Choroid plexus epithelial cell (primary cell): Measurements from ENCODE around the gene FAM170B.

Experiments used
- DNase-seq: peaks from one replicate; pipeline ENCODE4 v3.0.0-alpha.2; 2010; ENCODE audit warnings: low read depth
- H3K4me3 ChIP-seq: 2 replicates; pipeline ENCODE4 v1.5.1; 2011; ENCODE audit warnings: low read depth, mild to moderate bottlenecking, control low read depth, low read length, moderate library complexity
- CTCF ChIP-seq: conservative IDR thresholded peaks from 2 replicates; pipeline ENCODE4 v1.5.1; 2011; ENCODE audit warnings: low read depth, mild to moderate bottlenecking, control low read depth, inconsistent platforms, low read length, moderate library complexity

The FAM170B gene

DNA sequence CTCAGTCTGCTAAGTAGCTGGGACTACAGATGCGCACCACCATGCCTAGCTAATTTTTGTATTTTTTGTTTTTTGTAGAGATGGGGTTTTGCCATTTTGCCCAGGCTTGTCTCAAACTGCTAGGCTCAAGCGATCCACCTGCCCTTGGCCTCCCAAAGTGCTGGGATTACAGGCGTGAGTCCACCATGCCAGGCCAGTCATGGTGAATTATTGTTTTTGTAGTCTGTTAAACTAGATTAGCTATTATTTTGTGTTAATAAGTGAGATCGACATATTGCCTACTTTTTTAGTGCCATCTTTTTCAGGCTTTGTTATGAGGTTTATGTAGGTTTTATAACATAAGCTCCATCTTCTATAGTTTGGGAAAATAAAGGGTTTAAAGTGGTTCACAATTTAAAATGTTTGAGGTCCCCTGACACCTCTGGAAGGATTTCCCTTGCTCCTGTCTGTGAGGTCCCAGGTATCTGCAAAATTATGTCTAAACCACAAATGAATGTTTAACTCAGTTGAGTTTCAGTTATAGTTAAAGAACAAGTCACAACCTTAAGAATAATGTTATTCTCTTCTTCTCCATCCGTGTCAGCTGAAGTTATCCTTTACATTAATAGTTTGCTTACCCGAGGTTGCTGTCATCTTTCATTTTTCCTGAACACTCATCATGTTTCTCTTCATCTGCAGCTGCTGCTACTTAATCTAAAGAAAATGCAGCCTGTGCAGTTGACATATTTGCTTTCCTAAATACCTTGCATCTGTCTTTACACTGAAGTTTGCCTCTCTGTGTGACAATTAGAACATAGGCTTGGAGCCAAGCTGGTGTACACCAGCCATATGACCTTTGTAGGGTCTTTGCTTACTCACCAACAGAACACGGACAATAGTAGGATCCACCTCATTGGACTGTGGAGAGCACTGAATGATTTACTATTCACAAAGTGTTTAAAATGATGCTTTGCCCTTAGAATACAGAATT, 9.6 kb downstream of the FAM170B start:
- DNase-seq: no peak
- H3K4me3 ChIP-seq: no peak overlapping the region
- TF ChIP-seq CTCF: no peak

- no peak overlapping the region for H3K4me3 ChIP-seq
- TF ChIP-seq CTCF: no peak
- no peak for DNase-seq
Observed at GRCh38 chr10:49120911-49121310, 12.9 kb downstream of the FAM170B start.

GRCh38 chr10:49119746-49120145, 14.1 kb downstream of the FAM170B start:
- peak; percentile 20 for DNase-seq
- no peak overlapping the region for H3K4me3 ChIP-seq
- TF ChIP-seq CTCF: no peak

DNA sequence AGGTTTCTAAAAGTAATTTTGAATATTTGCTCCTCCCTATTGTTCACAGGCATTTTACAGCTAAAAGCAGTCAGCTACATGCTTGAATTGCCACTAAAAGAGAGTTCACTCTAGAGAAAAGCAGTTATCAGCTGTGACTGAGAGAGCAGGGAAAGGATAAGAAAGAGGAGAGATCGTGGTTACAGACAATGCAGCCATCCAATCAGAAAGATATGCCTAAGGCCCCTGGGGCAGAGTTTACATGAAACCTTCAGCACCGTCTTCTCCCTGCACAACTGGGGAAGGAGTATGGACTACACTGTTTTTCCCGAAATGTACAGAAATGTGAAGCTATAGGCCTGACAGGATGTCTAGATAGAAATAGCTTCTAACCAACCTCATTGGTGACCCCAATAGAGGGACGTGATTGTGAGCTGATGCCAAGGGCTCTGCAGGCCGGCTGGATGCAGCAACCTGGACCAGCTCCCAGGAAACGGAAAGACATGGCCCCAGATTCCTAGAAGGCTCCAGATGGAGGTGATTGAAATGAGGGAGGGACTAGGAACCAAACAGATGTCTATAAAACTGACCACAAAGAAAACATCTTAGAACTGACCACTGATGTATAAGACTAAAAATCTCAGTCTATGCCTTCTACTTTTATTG, 15.3 kb downstream of the FAM170B start:
- no peak overlapping the region for H3K4me3 ChIP-seq
- no peak for DNase-seq
- no peak for TF ChIP-seq CTCF

DNA sequence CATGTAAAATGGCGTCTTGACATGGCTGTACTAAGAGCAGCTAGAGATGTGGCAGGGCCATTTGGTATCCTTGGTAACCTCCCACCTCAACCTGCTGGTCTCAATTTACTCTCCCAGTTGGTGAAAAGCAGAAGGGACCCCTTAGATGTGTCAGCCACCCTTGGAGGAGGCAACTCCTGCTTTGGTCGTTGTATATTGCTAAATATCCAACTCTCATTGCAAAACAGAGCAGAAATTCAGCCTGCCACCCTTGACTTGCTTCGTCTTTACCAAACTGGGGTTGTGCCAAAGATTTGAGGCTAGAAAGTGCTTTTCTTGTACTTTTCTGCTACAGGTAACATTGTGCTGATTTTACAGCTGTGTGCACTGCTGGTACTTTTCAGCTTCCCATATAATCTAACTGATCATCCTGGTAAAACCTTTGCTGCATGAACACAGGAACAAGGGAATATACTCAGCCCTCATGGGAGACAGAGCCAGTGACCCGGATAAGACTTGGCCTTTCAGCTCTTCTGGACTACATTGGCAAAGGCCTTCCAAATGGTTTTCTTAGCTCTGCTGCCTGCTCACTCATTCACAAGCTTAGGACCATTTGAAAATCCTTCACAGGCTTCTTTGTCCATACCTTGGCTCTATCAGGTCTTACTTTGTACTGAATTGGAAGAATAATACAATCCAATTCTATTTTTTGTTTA, 16.3 kb downstream of the FAM170B start:
- DNase-seq: no peak
- no peak for TF ChIP-seq CTCF
- H3K4me3 ChIP-seq: no peak overlapping the region

DNA sequence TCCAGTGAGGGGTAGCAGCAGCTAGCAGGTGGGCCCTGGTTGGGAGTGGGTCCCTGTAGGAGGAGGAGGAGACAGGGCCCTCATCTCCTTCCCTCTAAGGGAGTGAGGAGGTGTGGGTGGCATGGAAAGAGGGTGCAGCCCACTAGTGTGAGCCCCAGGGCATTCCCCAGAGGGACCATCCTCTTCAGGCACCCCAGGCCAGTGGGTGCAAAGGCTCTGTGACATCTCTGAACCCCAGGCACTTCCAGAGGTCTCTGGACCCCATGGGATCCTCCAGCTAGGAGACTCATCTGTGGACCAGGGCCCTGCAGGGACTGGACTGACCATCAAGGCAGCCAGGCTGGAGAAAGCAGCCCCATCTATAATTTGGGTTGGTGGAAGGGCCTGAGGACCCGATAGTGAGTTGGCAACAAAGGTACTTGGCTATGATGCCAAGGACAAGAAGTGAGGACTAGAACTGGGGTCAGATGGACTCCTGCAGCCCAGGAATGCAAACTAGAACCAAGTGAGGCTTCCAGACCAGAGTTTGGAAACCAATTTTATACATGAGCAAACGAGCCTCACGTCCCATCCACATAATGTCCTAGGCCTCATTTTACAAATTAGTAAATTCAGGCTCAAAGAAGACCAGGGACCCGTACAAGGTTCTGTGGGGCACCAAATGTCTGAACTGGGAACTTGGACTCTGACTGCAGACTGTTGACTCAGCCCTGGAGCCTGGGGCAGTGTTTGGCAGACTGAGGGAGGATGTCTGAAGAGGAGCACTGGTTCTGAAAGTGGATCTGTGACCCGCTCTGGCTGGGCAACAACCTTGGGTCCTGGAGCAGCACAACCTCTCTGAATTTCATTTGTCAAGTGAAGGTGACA, 17.1 kb downstream of the FAM170B start:
- no peak for DNase-seq
- TF ChIP-seq CTCF: no peak
- H3K4me3 ChIP-seq: no peak overlapping the region
